ENCODE measurements around the gene SLC22A16.

Gene SLC22A16

GRCh38 chr6:110481081-110481480 lies 4.7 kb upstream of the SLC22A16 start:
- no peak for DNase-seq (ENCODE audit: insufficient read length, low spot score)
- TF ChIP-seq, protein P1, sequence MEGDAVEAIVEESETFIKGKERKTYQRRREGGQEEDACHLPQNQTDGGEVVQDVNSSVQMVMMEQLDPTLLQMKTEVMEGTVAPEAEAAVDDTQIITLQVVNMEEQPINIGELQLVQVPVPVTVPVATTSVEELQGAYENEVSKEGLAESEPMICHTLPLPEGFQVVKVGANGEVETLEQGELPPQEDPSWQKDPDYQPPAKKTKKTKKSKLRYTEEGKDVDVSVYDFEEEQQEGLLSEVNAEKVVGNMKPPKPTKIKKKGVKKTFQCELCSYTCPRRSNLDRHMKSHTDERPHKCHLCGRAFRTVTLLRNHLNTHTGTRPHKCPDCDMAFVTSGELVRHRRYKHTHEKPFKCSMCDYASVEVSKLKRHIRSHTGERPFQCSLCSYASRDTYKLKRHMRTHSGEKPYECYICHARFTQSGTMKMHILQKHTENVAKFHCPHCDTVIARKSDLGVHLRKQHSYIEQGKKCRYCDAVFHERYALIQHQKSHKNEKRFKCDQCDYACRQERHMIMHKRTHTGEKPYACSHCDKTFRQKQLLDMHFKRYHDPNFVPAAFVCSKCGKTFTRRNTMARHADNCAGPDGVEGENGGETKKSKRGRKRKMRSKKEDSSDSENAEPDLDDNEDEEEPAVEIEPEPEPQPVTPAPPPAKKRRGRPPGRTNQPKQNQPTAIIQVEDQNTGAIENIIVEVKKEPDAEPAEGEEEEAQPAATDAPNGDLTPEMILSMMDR (IDR thresholded peaks at IDR 0.05; ENCODE audit: insufficient read depth, missing control alignments), result no peak
- no peak for FAIRE-seq

- FAIRE-seq, result no peak
- TF ChIP-seq, protein P1 (IDR thresholded peaks at IDR 0.05; ENCODE audit: insufficient read depth, missing control alignments), result no peak
- no peak for DNase-seq (ENCODE audit: insufficient read length, low spot score)
Measured at GRCh38 chr6:110475066-110475653, 1.3 kb downstream of the SLC22A16 start.

DNA sequence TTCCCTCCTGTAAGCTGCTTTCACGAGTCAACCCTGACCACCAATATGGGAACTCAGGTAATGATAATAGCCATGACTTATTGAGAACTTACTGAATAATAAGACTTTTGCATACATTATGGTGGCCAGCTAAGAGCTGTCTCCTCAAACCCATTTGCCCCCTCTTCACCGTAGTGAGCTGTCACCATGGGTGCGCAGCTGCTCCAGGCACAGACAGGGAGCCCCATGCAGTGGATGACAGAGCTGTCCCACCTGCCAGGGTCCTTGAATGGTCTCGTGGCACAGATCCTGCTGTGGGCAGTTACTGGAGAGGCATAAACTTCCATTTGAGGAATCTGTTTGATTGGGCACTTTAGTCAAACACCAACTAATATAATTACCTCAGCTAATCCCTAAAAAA lies 1.9 kb downstream of the SLC22A16 start:
- FAIRE-seq, result no peak
- TF ChIP-seq, protein P1 (IDR thresholded peaks at IDR 0.05; ENCODE audit: insufficient read depth, missing control alignments), result no peak
- DNase-seq (ENCODE audit: insufficient read length, low spot score), result no peak

DNA sequence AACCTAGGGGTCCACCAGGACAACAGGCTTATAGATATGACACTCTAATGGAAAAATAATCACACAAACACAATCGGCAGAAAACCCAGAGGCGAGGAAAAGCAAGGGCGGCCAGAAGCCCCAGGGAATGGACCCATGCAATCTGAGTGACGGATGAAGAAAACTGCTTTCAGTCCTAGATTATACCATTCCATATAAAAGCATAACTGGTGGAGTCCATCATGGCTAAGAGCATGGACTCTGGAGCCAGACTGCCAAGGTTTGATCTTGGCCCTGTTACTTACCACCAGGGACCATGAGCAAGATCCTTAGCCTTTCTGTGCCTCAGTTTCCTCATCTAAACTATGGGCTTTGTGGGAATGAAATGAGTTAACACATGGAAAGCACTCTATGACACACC lies 3.7 kb downstream of the SLC22A16 start:
- FAIRE-seq (no peak), DNase-seq (ENCODE audit: insufficient read length, low spot score) (no peak)
- TF ChIP-seq, protein P1 (IDR thresholded peaks at IDR 0.05; ENCODE audit: insufficient read depth, missing control alignments), result no peak

GRCh38 chr6:110471726-110472365 lies 4.6 kb downstream of the SLC22A16 start:
- FAIRE-seq (no peak), DNase-seq (ENCODE audit: insufficient read length, low spot score) (no peak)
- TF ChIP-seq, protein P1 (IDR thresholded peaks at IDR 0.05; ENCODE audit: insufficient read depth, missing control alignments), result no peak

DNA sequence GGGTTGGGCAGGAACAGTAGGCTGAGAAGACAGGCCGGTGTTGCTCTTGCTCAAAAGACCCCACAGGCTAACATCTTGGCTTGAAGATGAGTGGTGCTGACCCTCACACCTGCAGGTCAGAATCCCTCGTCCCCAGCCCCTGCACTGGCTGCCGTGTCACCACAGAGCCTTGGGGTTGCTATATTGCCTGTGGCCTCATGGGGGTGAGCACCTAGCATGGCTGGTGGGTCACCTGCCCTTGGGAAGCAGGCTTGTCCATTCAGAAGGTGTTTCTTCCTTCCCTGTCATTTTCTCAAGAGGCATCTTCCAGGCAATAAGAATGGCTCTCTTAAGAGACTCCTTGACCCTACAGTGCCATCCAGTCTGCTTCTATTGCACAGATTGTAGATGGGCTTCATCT lies 7.7 kb downstream of the SLC22A16 start:
- TF ChIP-seq, protein P1 (IDR thresholded peaks at IDR 0.05; ENCODE audit: insufficient read depth, missing control alignments), result no peak
- FAIRE-seq (no peak), DNase-seq (ENCODE audit: insufficient read length, low spot score) (no peak)

GRCh38 chr6:110467566-110468140 lies 8.8 kb downstream of the SLC22A16 start:
- FAIRE-seq (no peak), DNase-seq (ENCODE audit: insufficient read length, low spot score) (no peak)
- TF ChIP-seq, protein P1 (IDR thresholded peaks at IDR 0.05; ENCODE audit: insufficient read depth, missing control alignments), result no peak
